Measurements from ENCODE around the gene ZFAND3.

- TF ChIP-seq CTCF (IDR thresholded peaks at IDR 0.05) (no peak), POLR2A (IDR thresholded peaks at IDR 0.05) (no peak), POLR2AphosphoS5 (IDR thresholded peaks at IDR 0.05) (no peak), EP300 (IDR thresholded peaks at IDR 0.05) (no peak)
These were observed 86.6 kb downstream of the ZFAND3 start for GRCh38 chr6:37906121-37906520.

All from upper lobe of left lung (tissue), 4 donors.